Activated gamma-delta T cell (primary cell): ENCODE data around the gene SLC44A5.
"Not testable (repeated sequence)": the region's sequence is repeated elsewhere in the genome, so short reads cannot be mapped to it uniquely, and the experiment has no call there.

Experiments
- DNase-seq: peaks from one replicate; lab custom pipeline; 2025; lab: John Stamatoyannopoulos, UW

The SLC44A5 gene

GRCh38 chr1:75373542-75374159, 237.3 kb downstream of the SLC44A5 start:
- no peak for DNase-seq

DNA sequence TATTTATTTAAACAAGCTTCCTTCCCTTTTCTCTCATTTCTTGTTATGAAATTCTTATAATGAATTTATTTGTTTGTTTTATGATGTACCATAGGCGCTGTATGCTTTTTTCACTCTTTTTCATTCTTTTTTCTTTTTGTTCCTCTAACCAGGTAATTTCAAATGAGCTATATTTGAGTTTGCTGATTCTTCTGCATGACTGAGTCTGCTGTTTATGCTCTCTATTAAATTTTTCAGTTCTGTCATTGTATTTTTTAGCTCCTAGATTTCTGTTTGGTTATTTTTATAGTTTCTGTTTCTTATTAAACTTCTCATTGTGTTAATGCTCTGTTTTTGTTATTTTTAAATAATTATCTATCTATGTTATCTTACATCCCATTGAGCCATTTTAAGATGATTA, 244.3 kb downstream of the SLC44A5 start:
- DNase-seq = no peak

GRCh38 chr1:75361260-75361659, 249.7 kb downstream of the SLC44A5 start:
- DNase-seq = no peak

- not testable (repeated sequence) for DNase-seq
Measured at GRCh38 chr1:75354267-75354666, 256.6 kb downstream of the SLC44A5 start.

GRCh38 chr1:75353051-75353450, 257.9 kb downstream of the SLC44A5 start:
- no peak for DNase-seq

DNA sequence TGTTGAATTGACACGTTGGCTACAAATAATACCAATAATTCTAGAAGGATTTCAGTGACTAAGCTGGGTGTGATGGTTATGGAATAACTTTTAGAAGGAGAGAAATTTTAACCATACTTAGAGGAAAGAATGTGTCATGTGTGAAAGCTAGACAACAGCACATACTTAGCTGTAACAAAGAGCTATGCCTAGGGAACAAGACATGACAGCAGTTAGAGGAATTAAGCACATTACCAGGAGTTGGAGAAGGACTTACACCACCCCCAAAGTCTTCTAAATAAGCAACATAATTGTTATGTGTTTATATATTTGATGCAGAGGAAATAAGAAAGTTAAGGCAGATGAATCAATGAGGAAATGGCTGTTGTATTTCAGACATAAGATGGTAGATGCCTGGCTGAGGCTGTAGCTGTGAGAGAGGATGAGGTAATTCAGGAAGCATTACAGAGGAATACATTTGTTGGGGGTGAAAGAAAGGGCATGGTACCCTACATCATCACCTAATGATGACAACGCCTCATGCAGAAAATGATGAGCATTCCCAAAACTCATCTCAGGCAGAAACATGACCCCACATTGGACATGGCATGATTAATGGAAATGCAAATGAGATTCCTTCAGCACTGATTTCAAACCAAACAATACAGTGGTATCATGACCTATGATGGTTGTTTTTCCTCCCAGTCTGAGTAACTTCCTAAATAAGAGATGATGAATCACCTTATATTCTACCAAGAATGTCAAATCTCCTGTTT, 265.2 kb downstream of the SLC44A5 start:
- DNase-seq = no peak

DNA sequence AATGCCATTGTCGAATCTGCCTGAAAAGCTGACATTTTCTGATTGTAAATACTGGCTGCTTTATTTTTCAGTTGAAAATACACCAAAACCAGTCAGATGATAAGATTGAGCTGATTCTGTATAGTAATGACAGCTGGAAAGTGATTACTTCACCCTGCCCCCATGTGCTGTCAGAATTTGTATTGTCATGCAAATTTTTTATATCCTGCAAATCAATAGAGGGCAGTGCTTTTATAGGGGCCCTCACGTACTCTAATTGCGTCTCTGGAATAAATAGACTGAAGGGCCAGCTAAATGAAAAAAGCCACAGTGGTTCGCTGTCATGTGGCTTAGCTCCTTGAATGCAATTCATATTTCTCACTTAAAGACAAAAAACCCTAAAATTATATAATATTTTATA, 268.1 kb downstream of the SLC44A5 start:
- DNase-seq = no peak

GRCh38 chr1:75341537-75341936, 269.4 kb downstream of the SLC44A5 start:
- DNase-seq = no peak

DNA sequence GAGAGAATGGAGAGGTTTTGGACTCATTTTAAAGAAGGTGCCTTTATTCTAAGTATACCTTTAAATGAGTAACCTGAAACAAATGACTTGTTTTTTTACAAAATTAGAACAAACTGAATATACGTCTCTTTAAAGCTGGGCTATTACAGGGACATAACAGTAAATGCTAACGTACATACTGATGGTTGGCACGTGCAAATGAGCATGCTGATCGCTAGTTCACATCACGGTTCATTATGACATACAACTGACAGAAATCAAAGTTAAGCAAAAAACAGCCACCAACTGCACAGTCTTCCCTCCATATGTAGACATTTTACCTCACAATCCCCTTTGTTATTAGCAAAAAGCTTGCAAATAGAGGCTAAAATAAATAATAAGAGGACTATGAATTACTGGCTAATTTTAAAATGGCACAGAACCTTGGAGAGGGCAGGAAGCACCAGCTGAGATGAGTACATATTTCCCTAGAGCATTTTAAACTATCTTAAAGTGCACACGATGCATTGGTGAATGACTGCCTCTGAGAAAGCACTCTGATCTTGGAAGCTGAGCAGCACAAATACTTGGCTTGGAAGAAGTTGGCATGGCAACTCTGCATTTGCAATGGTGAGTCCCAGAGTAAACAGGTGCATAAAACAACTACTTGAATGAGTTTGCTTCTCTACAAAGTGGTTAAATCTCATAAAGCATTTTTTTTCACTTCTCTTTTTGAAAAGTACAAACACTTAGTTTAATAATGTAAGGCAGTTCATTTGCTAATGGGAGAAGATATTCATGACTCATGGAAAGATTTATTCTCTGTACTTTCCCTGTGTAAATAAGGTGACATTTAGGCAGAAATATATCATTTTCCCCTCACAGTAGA, 272.1 kb downstream of the SLC44A5 start:
- DNase-seq = no peak

DNA sequence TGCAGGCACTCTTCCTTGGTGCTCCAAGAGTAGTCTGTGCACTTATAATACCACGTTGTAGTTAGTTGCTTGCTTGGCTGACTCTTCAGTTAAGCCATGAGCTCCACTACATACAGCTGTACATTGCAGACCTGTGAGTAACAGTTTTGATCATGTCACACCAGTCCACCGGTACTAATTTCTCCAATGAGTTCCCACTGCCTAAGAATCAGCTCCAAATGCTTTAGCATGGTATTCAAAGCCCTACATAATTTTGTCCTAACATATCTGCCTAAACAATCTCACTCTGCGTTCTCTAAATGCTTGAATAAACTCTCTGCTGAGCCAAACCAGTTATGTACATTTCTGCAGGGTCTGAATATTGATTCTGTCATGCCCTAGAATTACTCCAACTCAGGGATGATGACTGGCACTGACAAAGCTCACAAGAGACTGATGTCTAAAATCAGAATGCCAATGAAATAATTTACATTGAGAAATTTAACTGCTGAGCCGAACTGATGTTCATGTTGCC, 276.0 kb downstream of the SLC44A5 start:
- no peak for DNase-seq

GRCh38 chr1:75330624-75331023, 280.3 kb downstream of the SLC44A5 start:
- DNase-seq = no peak

- no peak for DNase-seq
Measured at GRCh38 chr1:75328691-75329090, 282.2 kb downstream of the SLC44A5 start.

DNA sequence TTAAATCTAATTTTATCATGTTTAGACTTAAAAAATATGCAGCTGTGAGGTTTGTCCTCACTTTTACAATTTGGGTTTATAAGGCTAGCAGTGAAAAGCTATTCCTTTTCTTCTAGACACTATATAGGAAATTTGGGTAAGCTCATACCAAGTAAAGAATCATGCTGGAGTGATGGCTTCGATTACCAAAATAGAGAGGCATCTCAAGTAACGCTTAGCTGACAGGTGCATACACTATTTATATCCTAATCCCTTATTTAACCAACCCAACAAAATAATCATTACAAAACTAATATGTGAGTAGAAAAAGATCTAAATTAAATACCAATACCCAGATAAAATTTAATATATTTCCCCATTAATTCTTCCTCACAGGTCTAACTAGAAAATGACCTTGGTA, 283.5 kb downstream of the SLC44A5 start:
- no peak for DNase-seq

GRCh38 chr1:75317976-75318375, 292.9 kb downstream of the SLC44A5 start:
- no peak for DNase-seq

- DNase-seq = no peak
Measured at GRCh38 chr1:75316230-75316629, 294.7 kb downstream of the SLC44A5 start.

DNA sequence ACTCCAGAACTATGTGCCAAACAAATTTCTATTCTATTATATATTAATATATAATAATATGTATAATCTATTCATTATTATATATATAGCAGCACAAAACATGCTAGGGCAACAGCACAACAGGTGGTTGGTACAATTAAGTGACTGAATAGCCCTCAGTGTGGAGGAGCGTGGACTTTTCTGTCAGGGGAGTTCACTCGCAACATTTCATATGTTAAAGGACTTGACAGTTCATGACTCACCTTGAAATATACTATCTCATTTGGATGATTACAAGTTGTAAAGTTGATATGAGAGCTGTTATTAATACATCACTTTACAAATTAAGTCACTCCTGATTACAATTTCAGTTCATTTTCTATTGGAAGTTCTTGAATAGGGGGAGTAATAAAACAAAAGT, 298.3 kb downstream of the SLC44A5 start:
- no peak for DNase-seq

GRCh38 chr1:75310067-75310466, 300.8 kb downstream of the SLC44A5 start:
- DNase-seq = no peak

- DNase-seq = no peak
Measured at GRCh38 chr1:75308365-75308764, 302.5 kb downstream of the SLC44A5 start.

GRCh38 chr1:75305061-75305460, 305.9 kb downstream of the SLC44A5 start:
- no peak for DNase-seq

- DNase-seq = no peak
Measured at GRCh38 chr1:75293270-75293669, 317.6 kb downstream of the SLC44A5 start.

- no peak for DNase-seq
Measured at GRCh38 chr1:75292013-75292412, 318.9 kb downstream of the SLC44A5 start.

GRCh38 chr1:75276385-75276784, 334.5 kb downstream of the SLC44A5 start:
- DNase-seq = no peak

GRCh38 chr1:75275631-75276030, 335.3 kb downstream of the SLC44A5 start:
- no peak for DNase-seq
